RWPE1 (cell line): Measurements from ENCODE around the gene PDK2.

Experiments used
- CTCF ChIA-PET: fragments of 350-600 bp; sonication (Branson Sonifier 250); formaldehyde crosslinking; extraction: SDS; loops from one replicate; lab custom pipeline; 2021; lab: Yijun Ruan, JAX
- POLR2A ChIA-PET: fragments of 400-600 bp; formaldehyde crosslinking; extraction: SDS; loops from one replicate; lab custom pipeline; 2020; ENCODE audit warnings: antibody characterized with exemption; ENCODE audit not compliant: low non-redundant PET; lab: Yijun Ruan, JAX
- DNase-seq: peaks from one replicate; pipeline ENCODE4 v3.0.0; 2012; ENCODE audit warnings: low spot score
- H3K27ac ChIP-seq: fragments of 450-650 bp; 2 replicates; pipeline ENCODE4 v1.5.1; 2017
- TF ChIP-seq, protein P1 (sequence below): fragments of 450-650 bp; conservative IDR thresholded peaks from 2 replicates; pipeline ENCODE4 v1.5.1; 2017; ENCODE audit warnings: low read depth, mild to moderate bottlenecking

The PDK2 gene

GRCh38 chr17:50151041-50151936 lies 56.1 kb downstream of the PDK2 start:
- DNase-seq = peak; percentile 91
- peak overlapping the region; percentile 98 for H3K27ac ChIP-seq
- TF ChIP-seq, protein P1, sequence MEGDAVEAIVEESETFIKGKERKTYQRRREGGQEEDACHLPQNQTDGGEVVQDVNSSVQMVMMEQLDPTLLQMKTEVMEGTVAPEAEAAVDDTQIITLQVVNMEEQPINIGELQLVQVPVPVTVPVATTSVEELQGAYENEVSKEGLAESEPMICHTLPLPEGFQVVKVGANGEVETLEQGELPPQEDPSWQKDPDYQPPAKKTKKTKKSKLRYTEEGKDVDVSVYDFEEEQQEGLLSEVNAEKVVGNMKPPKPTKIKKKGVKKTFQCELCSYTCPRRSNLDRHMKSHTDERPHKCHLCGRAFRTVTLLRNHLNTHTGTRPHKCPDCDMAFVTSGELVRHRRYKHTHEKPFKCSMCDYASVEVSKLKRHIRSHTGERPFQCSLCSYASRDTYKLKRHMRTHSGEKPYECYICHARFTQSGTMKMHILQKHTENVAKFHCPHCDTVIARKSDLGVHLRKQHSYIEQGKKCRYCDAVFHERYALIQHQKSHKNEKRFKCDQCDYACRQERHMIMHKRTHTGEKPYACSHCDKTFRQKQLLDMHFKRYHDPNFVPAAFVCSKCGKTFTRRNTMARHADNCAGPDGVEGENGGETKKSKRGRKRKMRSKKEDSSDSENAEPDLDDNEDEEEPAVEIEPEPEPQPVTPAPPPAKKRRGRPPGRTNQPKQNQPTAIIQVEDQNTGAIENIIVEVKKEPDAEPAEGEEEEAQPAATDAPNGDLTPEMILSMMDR = peak; percentile 71
- CTCF ChIA-PET = interaction anchor here (0.6 to 2.1 kb wide), 9 partner anchors 10 to 352 kb away, joined by 3 to 12 read pairs (median 4); no protein-coding TSS in a partner anchor
- POLR2A ChIA-PET = interaction anchor here (0.5 to 0.6 kb wide), 4 partner anchors 12 to 1329 kb away, joined by 4 to 7 read pairs (median 6); no protein-coding TSS in a partner anchor

GRCh38 chr17:50151937-50152547 lies 56.9 kb downstream of the PDK2 start:
- ChIA-PET POLR2A (interaction anchor here (0.5 kb wide), 1 partner anchor 94 kb away, joined by 7 read pairs; no protein-coding TSS in a partner anchor), CTCF (interaction anchor here (0.6 to 2.1 kb wide), 8 partner anchors 9 to 351 kb away, joined by 3 to 12 read pairs (median 4); no protein-coding TSS in a partner anchor)
- TF ChIP-seq, protein P1 = no peak
- peak overlapping the region; percentile 98 for H3K27ac ChIP-seq
- peak; percentile 92 for DNase-seq

DNA sequence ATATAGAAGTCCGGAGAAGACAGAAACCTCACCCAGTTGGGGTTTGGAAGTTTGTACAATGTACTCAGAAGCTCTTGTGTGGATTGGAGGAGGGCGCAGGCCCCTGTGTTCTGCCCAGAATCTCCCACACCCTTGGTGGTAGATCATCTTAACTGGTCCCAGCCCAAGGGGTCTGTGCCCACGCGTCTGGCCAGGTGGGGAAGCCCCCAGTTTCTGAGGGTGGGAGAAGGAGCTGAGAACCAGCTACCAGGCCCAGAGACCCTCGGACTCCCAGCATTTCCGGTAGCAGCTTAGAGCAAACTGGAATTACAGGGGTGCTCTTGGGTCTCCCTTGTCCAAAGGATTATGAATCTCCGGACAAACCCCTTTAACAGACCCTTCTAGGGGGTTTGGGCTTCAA lies 57.6 kb downstream of the PDK2 start:
- ChIA-PET CTCF (interaction anchor here (0.6 to 2.1 kb wide), 5 partner anchors 9 to 59 kb away, joined by 3 to 12 read pairs (median 4); no protein-coding TSS in a partner anchor), POLR2A (no interaction called here)
- H3K27ac ChIP-seq = peak overlapping the region; percentile 98
- TF ChIP-seq, protein P1 = no peak
- no peak for DNase-seq

DNA sequence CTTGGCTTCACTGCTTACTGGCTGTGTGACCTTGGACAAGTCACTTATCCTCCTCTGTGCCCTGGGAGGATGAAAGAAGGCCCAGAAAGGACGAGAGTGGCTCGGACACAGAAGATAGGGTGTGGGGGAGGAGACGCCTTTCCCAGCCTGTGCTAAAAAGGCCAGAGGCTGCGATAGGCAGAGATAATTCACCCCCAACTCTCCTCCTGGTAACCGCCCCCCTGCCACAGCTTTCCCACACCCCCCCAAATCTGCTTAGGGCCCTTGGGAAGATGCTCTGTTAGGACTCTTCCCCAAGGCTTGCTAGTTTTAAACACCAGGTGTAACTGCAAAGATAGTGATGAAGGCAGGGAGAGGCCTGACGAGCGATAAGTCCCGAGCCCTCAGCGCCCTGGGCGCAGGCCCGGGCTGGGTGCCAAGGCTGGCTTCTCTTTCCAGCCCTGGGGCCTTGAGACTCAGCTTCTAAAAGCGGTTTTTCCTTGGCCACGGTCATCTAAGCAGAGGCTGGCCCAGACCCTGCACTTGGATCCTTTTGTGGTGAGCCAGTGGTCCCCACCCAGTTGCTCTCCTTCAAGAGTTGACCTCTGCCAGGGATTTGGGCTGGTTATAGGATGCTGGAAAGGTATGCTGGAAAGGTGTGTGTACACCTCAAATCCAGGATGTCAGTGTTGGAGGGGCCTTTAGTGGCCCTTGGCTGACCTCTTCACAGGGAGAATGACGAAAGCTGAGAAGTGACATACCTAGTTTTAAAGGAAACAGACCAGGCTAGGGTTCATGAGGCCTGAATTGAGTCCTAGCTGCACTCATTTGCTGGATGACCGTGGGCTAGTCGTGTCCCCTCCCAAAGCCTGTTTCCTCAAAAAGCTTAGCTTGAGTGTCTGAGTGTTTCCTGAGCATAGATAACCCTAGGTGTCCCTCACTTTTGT lies 58.8 kb downstream of the PDK2 start:
- peak overlapping the region; percentile 98 for H3K27ac ChIP-seq
- peak; percentile 60 for DNase-seq
- POLR2A ChIA-PET = no interaction called here
- TF ChIP-seq, protein P1 = no peak
- CTCF ChIA-PET = interaction anchor here (0.6 to 2.1 kb wide), 4 partner anchors 7 to 720 kb away, joined by 3 to 12 read pairs (median 5); no protein-coding TSS in a partner anchor

- DNase-seq = no peak
- TF ChIP-seq, protein P1 = no peak
- POLR2A ChIA-PET = no interaction called here
- H3K27ac ChIP-seq = peak overlapping the region; percentile 98
- CTCF ChIA-PET = interaction anchor here (0.6 kb wide), 1 partner anchor 101 kb away, joined by 3 read pairs; no protein-coding TSS in a partner anchor
Measured at GRCh38 chr17:50154604-50155003, 59.5 kb downstream of the PDK2 start.
